Measurements from ENCODE around the gene AHSA1.

GRCh38 chr14:77498984-77499527, 41.2 kb downstream of the AHSA1 start:
- no peak for TF ChIP-seq CTCF (IDR thresholded peaks at IDR 0.05)
- TF ChIP-seq SMC3 (IDR thresholded peaks at IDR 0.05; ENCODE audit: low read depth, low read length) = no peak

Measured in SK-N-SH (cell line).